ENCODE data around the gene PHACTR1. TPM values are rescaled to one million over a fixed set of nuclear protein-coding genes. Genes with fewer than 3 reads are reported as not detected.
"Not testable (repeated sequence)": the region's sequence is repeated elsewhere in the genome, so short reads cannot be mapped to it uniquely, and the experiment has no call there.

The PHACTR1 gene
- polyA plus RNA-seq, 1 experiment = not detected

- no peaks in the 10 kb centered on the region for H3K27me3 ChIP-seq (ENCODE audit: control insufficient read depth, insufficient read depth, low read length)
- DNase-seq (ENCODE audit: low read depth, low spot score) = no peak
- no peak for TF ChIP-seq CTCF (IDR thresholded peaks at IDR 0.05; ENCODE audit: low read depth, low read length)
- H3K27ac ChIP-seq (ENCODE audit: low read depth, low read length) = no peak overlapping the region
- CTCF ChIA-PET = no interaction called here
- H3K4me3 ChIP-seq (ENCODE audit: low read depth, low read length) = no peak overlapping the region
- POLR2A ChIA-PET = no interaction called here
- H3K9me3 ChIP-seq (ENCODE audit: control insufficient read depth, insufficient read depth, low read length) = no peaks in the 10 kb centered on the region
Measured at GRCh38 chr6:12937971-12938370, 221.4 kb downstream of the PHACTR1 start.

- no peak for DNase-seq (ENCODE audit: low read depth, low spot score)
- no peaks in the 10 kb centered on the region for H3K9me3 ChIP-seq (ENCODE audit: control insufficient read depth, insufficient read depth, low read length)
- ChIA-PET POLR2A (no interaction called here), CTCF (interaction anchor here (0.9 kb wide), 1 partner anchor 46 kb away, joined by 3 read pairs; no protein-coding TSS in a partner anchor)
- no peak overlapping the region for H3K27ac ChIP-seq (ENCODE audit: low read depth, low read length)
- TF ChIP-seq CTCF (IDR thresholded peaks at IDR 0.05; ENCODE audit: low read depth, low read length) = no peak
- H3K27me3 ChIP-seq (ENCODE audit: control insufficient read depth, insufficient read depth, low read length) = no peaks in the 10 kb centered on the region
- H3K4me3 ChIP-seq (ENCODE audit: low read depth, low read length) = no peak overlapping the region
Measured at GRCh38 chr6:12939314-12939713, 222.7 kb downstream of the PHACTR1 start.

GRCh38 chr6:12941422-12941821, 224.9 kb downstream of the PHACTR1 start:
- ChIA-PET POLR2A (no interaction called here), CTCF (no interaction called here)
- no peak overlapping the region for H3K4me3 ChIP-seq (ENCODE audit: low read depth, low read length)
- H3K27me3 ChIP-seq (ENCODE audit: control insufficient read depth, insufficient read depth, low read length) = no peaks in the 10 kb centered on the region
- DNase-seq (ENCODE audit: low read depth, low spot score) = no peak
- H3K27ac ChIP-seq (ENCODE audit: low read depth, low read length) = no peak overlapping the region
- no peak for TF ChIP-seq CTCF (IDR thresholded peaks at IDR 0.05; ENCODE audit: low read depth, low read length)
- no peaks in the 10 kb centered on the region for H3K9me3 ChIP-seq (ENCODE audit: control insufficient read depth, insufficient read depth, low read length)

GRCh38 chr6:12943549-12943948, 227.0 kb downstream of the PHACTR1 start:
- H3K4me3 ChIP-seq (ENCODE audit: low read depth, low read length) = no peak overlapping the region
- no peak overlapping the region for H3K27ac ChIP-seq (ENCODE audit: low read depth, low read length)
- ChIA-PET POLR2A (no interaction called here), CTCF (interaction anchor here (1.2 kb wide), 1 partner anchor 25 kb away, joined by 3 read pairs; no protein-coding TSS in a partner anchor)
- H3K27me3 ChIP-seq (ENCODE audit: control insufficient read depth, insufficient read depth, low read length) = no peaks in the 10 kb centered on the region
- no peak for TF ChIP-seq CTCF (IDR thresholded peaks at IDR 0.05; ENCODE audit: low read depth, low read length)
- DNase-seq (ENCODE audit: low read depth, low spot score) = no peak
- H3K9me3 ChIP-seq (ENCODE audit: control insufficient read depth, insufficient read depth, low read length) = no peaks in the 10 kb centered on the region

- H3K4me3 ChIP-seq (ENCODE audit: low read depth, low read length) = no peak overlapping the region
- DNase-seq (ENCODE audit: low read depth, low spot score) = no peak
- H3K27ac ChIP-seq (ENCODE audit: low read depth, low read length) = no peak overlapping the region
- POLR2A ChIA-PET = no interaction called here
- TF ChIP-seq CTCF (IDR thresholded peaks at IDR 0.05; ENCODE audit: low read depth, low read length) = no peak
- no peaks in the 10 kb centered on the region for H3K9me3 ChIP-seq (ENCODE audit: control insufficient read depth, insufficient read depth, low read length)
- CTCF ChIA-PET = interaction anchor here (1.2 kb wide), 1 partner anchor 26 kb away, joined by 3 read pairs; no protein-coding TSS in a partner anchor
- no peaks in the 10 kb centered on the region for H3K27me3 ChIP-seq (ENCODE audit: control insufficient read depth, insufficient read depth, low read length)
Measured at GRCh38 chr6:12944001-12944400, 227.4 kb downstream of the PHACTR1 start.

GRCh38 chr6:12944528-12944927, 228.0 kb downstream of the PHACTR1 start:
- H3K27ac ChIP-seq (ENCODE audit: low read depth, low read length); H3K4me3 ChIP-seq (ENCODE audit: low read depth, low read length); POLR2A ChIA-PET; H3K9me3 ChIP-seq (ENCODE audit: control insufficient read depth, insufficient read depth, low read length); H3K27me3 ChIP-seq (ENCODE audit: control insufficient read depth, insufficient read depth, low read length); DNase-seq (ENCODE audit: low read depth, low spot score): not testable (repeated sequence)
- CTCF ChIA-PET = interaction anchor here (1.2 kb wide), 1 partner anchor 26 kb away, joined by 3 read pairs; no protein-coding TSS in a partner anchor
